ENCODE data around the gene KARS1. TPM values are rescaled to one million over a fixed set of nuclear protein-coding genes. Genes with fewer than 3 reads are reported as not detected.

The KARS1 gene
- total RNA-seq, 1 donor from 2014 or later: 65.2 TPM

DNA sequence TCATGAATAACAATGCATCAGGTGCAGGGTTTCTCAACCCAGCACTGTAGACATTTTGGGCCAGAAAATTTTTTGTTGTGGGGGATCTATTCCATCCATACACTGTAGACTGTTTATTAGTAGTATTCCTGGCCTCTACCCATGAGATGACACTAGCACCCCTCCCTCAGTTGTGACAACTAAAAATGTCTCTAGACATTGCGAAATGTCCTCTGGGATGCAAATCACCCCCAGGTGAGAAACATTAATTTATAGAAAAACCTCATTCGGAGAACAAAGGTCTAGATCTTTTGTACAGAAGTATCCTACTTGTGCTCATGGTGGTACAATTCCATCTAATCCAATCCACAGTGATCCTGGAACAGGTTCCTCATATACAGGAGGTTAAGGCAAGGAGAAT is 28.7 kb downstream of the KARS1 start:
- Histone ChIP-seq H3K4me1 (peaks cover 0 to 26% of the 10 kb centered on the region in 2 donors), H3K27ac (no peak overlapping the region), H3K27me3 (no peaks in the 10 kb centered on the region), H3K9me3 (no peaks in the 10 kb centered on the region), H3K36me3 (peaks cover 43 to 57% of the 10 kb centered on the region in 2 donors), H3K4me3 (no peak overlapping the region)
- TF ChIP-seq, protein P1, sequence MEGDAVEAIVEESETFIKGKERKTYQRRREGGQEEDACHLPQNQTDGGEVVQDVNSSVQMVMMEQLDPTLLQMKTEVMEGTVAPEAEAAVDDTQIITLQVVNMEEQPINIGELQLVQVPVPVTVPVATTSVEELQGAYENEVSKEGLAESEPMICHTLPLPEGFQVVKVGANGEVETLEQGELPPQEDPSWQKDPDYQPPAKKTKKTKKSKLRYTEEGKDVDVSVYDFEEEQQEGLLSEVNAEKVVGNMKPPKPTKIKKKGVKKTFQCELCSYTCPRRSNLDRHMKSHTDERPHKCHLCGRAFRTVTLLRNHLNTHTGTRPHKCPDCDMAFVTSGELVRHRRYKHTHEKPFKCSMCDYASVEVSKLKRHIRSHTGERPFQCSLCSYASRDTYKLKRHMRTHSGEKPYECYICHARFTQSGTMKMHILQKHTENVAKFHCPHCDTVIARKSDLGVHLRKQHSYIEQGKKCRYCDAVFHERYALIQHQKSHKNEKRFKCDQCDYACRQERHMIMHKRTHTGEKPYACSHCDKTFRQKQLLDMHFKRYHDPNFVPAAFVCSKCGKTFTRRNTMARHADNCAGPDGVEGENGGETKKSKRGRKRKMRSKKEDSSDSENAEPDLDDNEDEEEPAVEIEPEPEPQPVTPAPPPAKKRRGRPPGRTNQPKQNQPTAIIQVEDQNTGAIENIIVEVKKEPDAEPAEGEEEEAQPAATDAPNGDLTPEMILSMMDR (IDR thresholded peaks at IDR 0.05): no peak
- no peak for DNase-seq (ENCODE audit: low spot score in 2 of 2)
- intact Hi-C loops (cut with DNase I): no loop called here

DNA sequence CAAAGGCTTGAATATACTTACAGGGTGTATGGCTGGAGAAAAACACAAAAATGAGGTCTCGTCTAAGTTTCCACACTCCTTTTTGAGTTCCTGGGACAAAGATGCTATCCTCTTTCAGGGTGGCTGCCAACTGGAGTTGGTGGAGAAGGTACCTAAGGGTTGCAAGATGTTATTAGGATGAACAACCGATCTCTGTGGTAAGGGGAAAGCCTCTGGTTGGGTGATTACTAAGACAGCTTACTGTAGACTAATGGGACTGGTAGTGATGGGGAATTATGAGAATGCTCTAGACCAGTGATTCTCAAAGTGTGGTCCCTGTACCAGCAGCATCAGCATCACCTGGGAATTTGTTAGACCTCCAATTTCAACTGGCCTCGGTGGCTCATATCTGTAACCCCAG is 30.3 kb downstream of the KARS1 start:
- intact Hi-C loops (cut with DNase I): no loop called here
- Histone ChIP-seq H3K27me3 (no peaks in the 10 kb centered on the region), H3K27ac (no peak overlapping the region), H3K9me3 (no peaks in the 10 kb centered on the region), H3K4me3 (no peak overlapping the region), H3K4me1 (peaks cover 0 to 18% of the 10 kb centered on the region in 2 donors), H3K36me3 (peaks cover 59 to 73% of the 10 kb centered on the region in 2 donors)
- TF ChIP-seq, protein P1 (IDR thresholded peaks at IDR 0.05): no peak
- DNase-seq (ENCODE audit: low spot score in 2 of 2): no peak

DNA sequence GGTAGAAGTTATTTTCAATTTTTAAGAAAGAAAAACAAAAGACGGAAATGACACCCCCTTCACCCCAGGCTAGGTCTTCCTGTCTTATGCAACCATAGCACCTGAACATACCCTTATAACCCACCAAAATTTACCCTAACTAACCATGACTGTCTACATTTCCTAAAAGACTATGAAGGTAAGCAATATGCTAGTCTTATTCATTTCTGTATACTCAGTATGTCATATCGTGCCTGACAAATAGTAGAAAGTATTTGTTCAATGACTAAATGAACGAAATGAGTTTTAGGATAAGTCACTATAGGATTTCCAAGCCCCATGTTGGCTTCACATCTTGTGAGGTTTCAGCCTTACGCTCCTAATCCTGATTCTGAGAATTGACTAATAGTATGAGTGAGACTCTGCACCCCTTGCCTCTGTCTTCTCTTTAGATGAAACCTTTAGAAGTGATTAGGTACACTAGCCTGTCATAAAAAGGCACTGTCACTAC is 30.9 kb downstream of the KARS1 start:
- TF ChIP-seq, protein P1 (IDR thresholded peaks at IDR 0.05): no peak
- Histone ChIP-seq H3K36me3 (peaks cover 62 to 79% of the 10 kb centered on the region in 2 donors), H3K4me1 (peaks cover 0 to 13% of the 10 kb centered on the region in 2 donors), H3K4me3 (no peak overlapping the region), H3K27me3 (no peaks in the 10 kb centered on the region), H3K27ac (no peak overlapping the region), H3K9me3 (no peaks in the 10 kb centered on the region)
- intact Hi-C loops (cut with DNase I): no loop called here
- DNase-seq (ENCODE audit: low spot score in 2 of 2): no peak

DNA sequence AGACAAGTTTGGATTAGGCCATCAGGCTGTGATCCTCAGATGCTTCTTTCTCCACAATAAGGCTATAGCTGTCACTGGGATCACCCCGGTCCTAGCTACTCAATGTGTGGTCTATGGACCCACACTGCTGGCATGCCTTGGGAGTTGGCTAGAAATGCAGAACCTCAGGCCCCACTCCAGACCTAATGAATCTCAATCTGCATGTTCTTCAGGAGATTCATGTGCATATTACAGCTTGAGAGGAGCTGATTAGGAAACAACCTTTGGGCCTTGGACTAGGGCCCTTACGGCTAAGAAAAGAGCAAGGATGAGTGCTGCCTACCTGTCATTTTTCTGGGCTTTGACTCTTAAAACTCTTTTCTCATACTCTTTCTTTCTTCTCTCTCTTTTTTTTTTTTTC is 31.8 kb downstream of the KARS1 start:
- Histone ChIP-seq H3K9me3 (no peaks in the 10 kb centered on the region), H3K4me1 (peaks cover 0 to 3% of the 10 kb centered on the region in 2 donors), H3K27me3 (no peaks in the 10 kb centered on the region), H3K36me3 (peaks cover 62 to 88% of the 10 kb centered on the region in 2 donors), H3K4me3 (no peak overlapping the region), H3K27ac (no peak overlapping the region)
- intact Hi-C loops (cut with DNase I): no loop called here
- TF ChIP-seq, protein P1 (IDR thresholded peaks at IDR 0.05): no peak
- no peak for DNase-seq (ENCODE audit: low spot score in 2 of 2)

DNA sequence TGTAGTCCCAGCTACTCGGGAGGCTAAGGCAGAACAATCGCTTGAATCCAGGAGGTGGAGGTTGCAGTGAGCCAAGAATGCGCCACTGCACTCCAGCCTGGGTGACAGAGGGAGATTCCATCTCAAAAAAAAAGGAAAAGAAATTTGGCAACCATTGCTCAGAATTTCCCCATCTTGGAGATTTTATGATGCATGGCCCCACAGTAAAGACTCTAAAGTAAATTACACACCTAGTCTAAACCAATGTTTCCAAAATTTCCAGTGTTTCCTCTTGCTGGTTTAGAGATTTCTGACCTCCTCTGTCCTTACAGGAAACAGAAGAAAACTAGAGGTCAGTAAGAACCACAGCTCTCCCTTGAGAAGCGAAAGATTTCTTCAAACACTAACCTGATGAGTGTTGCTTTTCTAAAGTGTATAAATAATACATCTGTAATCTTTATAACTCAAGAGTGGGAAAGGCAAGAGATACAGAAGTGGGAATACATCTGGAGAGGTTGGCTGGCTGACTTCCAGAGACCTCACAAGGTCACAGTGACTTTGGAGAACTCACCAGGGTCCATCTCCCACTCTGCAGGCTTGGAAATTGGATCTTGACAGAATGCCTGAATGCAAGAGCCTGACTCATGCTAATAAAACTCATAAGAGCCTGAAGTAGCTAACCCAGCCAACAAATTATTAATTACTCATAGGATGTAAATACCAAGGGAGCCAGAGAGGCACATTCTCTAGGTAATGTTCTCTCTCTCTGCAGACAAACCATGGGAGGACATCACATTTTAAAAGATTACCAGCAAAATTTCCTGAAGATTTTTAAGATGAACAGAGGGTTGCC is 33.2 kb downstream of the KARS1 start:
- Histone ChIP-seq H3K9me3 (no peaks in the 10 kb centered on the region), H3K27me3 (no peaks in the 10 kb centered on the region), H3K4me1 (no peaks in the 10 kb centered on the region), H3K4me3 (no peak overlapping the region), H3K36me3 (peaks cover 60 to 93% of the 10 kb centered on the region in 2 donors), H3K27ac (no peak overlapping the region)
- DNase-seq (ENCODE audit: low spot score in 2 of 2): no peak
- TF ChIP-seq, protein P1 (IDR thresholded peaks at IDR 0.05): no peak
- intact Hi-C loops (cut with DNase I): no loop called here
